NCI-H345 treated with DMSO at 0.1 percent for 48 hours (cell line): ENCODE measurements around the gene EEFSEC.
"Not testable (repeated sequence)": the region's sequence is repeated elsewhere in the genome, so short reads cannot be mapped to it uniquely, and the experiment has no call there.

ENCODE experiments used
- DNase-seq: peaks from one replicate; lab custom pipeline; 2025; ENCODE audit not compliant: unreplicated experiment; lab: John Stamatoyannopoulos, UW

The EEFSEC gene

GRCh38 chr3:128152419-128153155 lies 694 bp upstream of the EEFSEC start:
- peak; percentile 24 for DNase-seq

DNA sequence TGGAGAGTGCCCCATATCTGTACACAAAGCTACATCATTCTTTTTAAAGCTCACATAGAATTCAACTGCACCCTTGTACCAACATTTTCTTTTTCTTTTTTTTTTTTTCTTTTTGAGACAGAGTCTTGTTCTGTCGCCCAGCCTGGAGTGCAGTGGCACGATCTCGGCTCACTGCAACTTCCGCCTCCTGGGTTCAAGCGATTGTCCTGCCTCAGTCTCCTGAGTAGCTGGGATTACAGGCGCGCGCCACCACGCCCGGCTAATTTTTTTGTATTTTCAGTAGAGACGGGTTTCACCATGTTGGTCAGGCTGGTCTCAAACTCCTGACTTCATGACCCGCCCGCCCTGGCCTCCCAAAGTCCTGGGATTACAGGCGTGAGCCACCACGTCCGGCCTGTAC lies 1.1 kb downstream of the EEFSEC start:
- not testable (repeated sequence) for DNase-seq

- DNase-seq, result no peak
Measured at GRCh38 chr3:128155616-128156360, 2.5 kb downstream of the EEFSEC start.

DNA sequence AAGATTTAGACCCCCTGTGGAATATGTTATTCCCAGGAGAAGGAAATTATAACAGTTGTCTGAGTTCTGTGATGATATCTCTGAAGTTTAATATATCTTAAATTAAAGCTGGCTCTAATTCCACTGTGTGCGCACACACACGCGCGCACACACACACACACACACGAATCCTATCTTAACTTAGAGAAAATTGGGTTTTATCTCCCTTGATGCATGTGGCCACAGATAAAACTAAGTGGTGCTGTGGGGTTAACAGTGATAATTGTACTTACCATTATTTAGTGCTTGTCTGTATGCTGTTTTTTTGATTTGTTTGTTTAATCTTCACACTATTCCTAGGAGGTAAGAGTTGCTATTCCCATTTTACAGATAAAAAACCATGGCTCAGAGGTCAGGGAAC lies 7.4 kb downstream of the EEFSEC start:
- DNase-seq, result no peak

GRCh38 chr3:128163432-128163831 lies 10.2 kb downstream of the EEFSEC start:
- no peak for DNase-seq

- no peak for DNase-seq
Measured at GRCh38 chr3:128166971-128167453, 13.7 kb downstream of the EEFSEC start.

GRCh38 chr3:128167646-128167972 lies 14.3 kb downstream of the EEFSEC start:
- DNase-seq, result no peak

- DNase-seq, result no peak
Measured at GRCh38 chr3:128167973-128168674, 14.8 kb downstream of the EEFSEC start.

DNA sequence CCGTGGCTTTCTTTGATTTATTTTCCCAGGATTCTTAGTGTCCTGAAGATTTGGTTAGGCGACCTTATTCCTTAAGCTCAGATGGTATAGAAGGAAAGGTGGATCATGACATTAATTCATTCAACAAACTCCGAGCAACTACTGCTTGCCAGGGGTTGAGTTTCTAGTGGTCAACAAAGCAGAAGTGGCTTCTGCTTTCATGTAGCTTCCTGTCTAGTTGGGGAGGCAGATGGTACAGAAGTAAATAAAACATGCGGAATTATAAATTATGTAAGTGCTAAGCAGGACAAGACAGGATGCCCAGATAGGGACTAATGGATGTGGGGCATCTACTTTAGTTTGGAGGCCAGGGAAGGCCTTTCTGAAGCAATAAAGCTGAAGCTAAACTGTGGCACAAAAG lies 15.6 kb downstream of the EEFSEC start:
- DNase-seq, result no peak

DNA sequence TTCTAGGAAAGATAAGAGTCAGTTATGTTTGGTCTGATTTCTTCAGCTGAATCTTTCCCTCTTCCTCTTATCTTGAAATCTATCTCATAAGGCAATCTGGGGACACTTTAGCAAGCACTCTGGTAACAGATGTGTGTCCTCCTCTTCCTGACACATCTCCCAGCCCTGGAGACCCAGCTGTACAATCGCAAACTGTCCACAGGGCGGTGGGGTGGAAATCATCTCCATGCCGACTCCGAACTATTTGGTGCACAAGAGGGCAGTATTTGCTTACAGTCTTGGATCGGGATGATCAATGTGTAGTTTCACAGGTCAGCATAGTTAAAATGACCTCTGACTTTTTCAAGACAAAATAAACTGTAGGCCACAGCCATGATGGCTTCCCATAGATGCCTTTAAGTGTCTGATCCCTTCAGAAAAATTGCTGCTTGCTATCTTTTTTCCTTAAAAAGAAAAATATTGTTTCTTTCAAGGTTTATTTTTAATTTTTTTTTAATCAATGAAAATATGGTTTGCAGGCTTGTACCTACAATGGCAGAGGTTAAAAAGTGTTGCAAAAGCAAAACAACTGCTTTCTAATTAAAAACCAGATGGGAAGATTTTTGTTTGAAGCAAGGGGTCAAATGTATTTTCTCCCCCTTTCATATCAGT lies 17.7 kb downstream of the EEFSEC start:
- no peak for DNase-seq

- DNase-seq, result no peak
Measured at GRCh38 chr3:128173200-128173599, 19.9 kb downstream of the EEFSEC start.

GRCh38 chr3:128173849-128174248 lies 20.6 kb downstream of the EEFSEC start:
- no peak for DNase-seq

GRCh38 chr3:128174675-128175590 lies 21.7 kb downstream of the EEFSEC start:
- DNase-seq, result no peak

GRCh38 chr3:128175768-128176167 lies 22.5 kb downstream of the EEFSEC start:
- no peak for DNase-seq

DNA sequence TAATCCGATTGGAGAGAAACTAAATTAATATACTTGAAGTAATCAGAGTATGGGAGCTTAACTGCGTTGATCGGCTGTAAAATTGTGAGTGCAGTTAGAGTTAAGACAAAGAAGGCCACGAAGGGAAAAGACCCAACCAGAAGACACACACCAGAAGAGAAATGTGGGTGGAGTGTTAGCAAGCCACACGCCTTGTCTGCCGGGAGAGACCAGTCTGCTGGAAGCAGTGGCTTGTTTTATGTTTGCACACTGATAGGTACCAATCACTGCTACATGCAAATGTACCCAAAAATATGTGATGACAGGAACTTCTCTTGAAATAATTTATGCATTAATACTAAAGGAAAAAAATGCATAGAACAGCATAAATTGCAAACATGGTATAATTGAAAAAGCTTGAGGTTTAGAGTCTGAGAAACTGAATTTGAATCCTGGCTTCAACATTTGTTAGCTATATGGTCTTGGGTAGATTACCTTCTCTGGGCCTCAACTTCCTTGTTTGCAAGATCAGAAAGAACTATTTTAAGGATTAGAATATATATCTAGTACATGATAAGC lies 23.1 kb downstream of the EEFSEC start:
- no peak for DNase-seq

GRCh38 chr3:128177865-128178264 lies 24.6 kb downstream of the EEFSEC start:
- no peak for DNase-seq

- no peak for DNase-seq
Measured at GRCh38 chr3:128178782-128179483, 25.7 kb downstream of the EEFSEC start.

DNA sequence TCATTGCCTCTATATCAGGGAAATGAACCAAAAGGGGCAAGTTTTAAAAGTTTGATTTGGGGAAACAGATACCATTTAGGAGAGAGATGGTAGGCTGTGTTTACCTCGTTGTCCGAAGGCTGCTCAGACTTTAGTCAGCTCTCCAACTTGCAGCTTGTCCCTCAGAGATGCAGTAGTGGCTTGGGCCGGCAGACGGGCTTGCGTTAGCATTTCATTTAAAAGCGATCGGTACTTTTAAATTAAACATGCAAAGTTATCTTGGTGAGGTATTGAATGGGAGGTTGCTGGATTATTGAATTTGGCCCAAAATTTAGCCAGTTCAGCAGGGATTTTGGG lies 26.2 kb downstream of the EEFSEC start:
- DNase-seq, result no peak

- no peak for DNase-seq
Measured at GRCh38 chr3:128180436-128180835, 27.2 kb downstream of the EEFSEC start.

- DNase-seq, result no peak
Measured at GRCh38 chr3:128180913-128181312, 27.6 kb downstream of the EEFSEC start.
